HG03575 (cell line): ENCODE results near the gene EBPL.

Experiments used
- ATAC-seq: cut with Tn5 transposase; IDR thresholded peaks from one replicate; pipeline ENCODE4 v1.9.1; 2021; ENCODE audit not compliant: unreplicated experiment, insufficient number of reproducible peaks, low FRiP score; ENCODE audit errors: extremely low read depth

EBPL gene

GRCh38 chr13:49678191-49678914 lies 12.9 kb downstream of the EBPL start:
- no peak for ATAC-seq

DNA sequence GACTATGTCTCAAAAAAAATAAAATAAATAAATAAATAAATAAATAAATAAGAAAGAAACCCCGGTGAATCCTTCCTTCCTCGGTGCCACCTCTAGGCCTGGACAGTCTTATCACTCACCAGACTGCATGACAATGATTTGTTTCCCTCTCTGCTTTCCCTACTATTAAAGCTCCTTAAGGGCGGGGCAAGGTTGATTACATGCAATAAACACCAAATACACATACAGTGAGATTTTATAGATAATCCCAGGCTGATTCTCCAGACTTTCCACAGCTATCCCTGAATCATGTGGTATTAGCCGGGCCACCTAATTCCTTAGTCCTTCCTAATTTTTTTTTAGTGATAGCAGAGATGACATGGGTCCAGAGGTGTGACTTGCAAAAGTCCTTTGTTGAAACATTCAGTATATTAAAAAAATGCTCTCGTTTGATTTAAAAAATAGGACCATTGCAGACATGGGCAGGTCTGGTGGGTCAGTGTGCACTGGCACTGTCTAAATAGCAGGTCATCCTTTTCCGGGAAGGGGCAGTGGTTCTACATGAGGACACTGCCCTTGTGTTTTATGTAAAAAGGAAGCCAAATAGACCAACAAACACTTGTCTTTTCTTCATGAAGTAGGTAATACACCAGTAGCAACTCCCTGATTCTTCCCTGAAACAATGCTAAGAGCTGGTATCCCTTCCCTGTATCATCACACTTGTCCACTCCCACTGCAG lies 14.5 kb downstream of the EBPL start:
- ATAC-seq = no peak

DNA sequence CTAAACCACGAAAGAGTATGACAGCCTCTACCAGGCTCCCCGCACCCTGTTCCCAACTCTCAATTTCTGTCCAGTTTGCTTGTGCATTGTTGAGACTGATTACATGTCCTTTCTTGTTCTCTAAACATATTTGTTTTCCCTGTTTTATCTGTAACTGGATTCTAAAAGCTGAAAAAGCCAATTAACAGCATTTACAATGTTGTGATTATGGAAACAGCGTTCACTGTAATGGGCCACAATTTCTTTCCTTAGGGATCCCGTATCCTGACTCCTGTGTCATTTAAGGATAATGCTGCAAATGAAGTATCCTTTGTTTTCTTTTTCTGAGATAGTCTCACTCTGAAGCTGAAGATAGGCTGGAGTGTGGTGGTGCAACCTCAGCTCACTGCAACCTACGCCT lies 20.5 kb downstream of the EBPL start:
- no peak for ATAC-seq

DNA sequence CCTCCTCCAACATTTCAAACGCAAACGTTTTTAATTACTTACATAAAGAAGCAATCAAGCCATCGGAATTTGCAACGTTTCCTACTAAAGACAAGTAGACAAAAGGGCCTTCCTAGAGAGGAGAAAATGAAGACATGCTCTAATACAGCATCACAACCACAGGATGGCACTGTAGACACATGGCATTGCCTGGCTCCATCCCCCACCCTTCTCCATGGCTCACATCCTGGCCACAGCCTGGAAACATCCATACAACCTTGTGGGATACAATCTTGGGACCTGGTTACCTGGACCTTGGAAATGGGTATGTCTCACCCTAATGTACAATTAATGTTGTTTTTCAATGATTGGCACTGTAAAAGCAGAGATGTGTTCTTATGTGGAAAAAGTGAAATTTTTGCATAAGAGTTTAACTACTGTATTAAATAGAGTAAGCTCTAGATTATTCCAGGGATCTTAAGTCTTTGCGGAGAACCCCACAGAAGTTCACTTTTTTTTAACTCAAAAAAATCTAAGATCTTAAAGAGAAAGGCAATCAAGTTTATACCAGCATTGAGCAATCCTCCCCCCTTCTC lies 21.5 kb downstream of the EBPL start:
- no peak for ATAC-seq

- no peak for ATAC-seq
Observed at GRCh38 chr13:49667773-49668172, 23.5 kb downstream of the EBPL start.

GRCh38 chr13:49664606-49665005 lies 26.7 kb downstream of the EBPL start:
- ATAC-seq = no peak

DNA sequence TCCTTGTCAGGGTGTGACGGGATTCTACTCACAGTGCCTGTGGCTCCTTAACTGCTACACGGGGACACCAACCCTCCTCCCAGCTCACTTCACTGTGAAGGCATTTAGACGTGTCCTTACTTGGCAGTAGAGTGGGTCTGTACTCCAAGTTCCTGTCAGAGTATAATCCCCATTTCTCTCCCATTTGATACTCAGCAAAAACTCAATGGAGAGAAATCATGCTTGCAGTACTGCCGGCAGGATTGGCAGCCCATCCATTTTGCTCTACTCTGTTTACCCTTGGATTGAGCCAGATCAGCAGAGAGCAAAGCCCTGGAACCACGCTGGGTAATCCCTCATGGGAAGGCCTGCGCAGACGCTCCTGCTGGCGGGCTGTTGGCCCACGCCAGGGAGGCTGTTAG lies 34.0 kb downstream of the EBPL start:
- ATAC-seq = no peak

GRCh38 chr13:49655906-49656305 lies 35.4 kb downstream of the EBPL start:
- ATAC-seq = no peak

DNA sequence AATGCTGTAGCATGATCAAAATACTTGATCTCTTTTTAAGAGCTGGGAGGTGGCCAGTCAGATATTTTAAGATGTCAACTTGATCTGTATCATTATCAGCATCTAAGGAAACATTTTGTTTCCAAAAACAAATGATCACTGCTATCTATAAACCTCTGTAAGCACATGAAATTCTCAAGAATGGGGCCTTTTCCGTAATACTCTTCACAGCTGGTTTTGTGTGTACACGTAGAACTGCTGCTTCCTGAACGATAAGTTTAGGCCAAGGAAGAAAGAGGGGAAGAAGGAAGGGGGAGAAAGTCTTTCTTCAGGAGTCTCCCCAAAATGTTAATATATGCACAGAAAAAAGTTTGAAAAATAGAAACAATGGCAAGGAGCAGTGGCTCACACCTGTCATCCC lies 37.3 kb downstream of the EBPL start:
- ATAC-seq = no peak

DNA sequence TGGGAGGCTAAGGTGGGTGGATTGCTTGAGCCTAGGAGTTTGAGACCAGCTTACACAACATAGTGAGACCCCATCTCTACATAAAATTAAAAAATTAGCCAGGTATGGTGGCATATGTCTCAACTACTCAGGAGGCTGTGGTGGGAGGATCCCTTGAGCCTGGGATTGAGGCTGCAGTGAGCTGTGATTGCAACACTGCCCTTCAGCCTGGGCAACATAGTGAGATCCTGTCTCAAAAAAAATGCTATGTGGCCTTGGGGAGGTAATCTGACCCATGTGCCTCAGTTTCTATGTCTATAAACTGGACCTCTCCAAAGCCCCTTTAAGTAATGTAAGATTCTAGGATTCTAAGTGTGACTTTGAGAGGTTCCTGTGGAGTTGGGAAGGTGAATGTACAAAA lies 37.8 kb downstream of the EBPL start:
- ATAC-seq = no peak

- no peak for ATAC-seq
Observed at GRCh38 chr13:49652355-49653305, 38.7 kb downstream of the EBPL start.

- no peak for ATAC-seq
Observed at GRCh38 chr13:49651570-49652354, 39.5 kb downstream of the EBPL start.

DNA sequence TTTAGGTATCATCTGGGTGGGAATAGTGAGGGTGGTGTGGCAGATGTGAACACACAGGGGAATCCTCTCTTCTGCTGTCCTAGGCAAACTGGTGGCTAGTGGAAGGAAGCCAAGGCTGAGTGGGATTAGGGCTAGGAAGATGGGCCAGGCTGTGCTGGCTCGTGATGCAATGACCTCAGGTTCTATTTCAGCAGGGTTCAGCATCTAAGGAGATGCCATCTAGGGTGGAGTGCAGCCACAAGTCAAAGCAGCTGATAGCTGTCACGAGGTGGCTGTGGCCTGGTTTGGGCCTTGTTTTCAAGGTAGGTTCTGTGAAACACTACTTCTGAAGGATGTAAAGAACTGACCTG lies 41.3 kb downstream of the EBPL start:
- ATAC-seq = no peak

GRCh38 chr13:49649244-49649962 lies 41.9 kb downstream of the EBPL start:
- no peak for ATAC-seq

- ATAC-seq = no peak
Observed at GRCh38 chr13:49646688-49647087, 44.6 kb downstream of the EBPL start.

- ATAC-seq = no peak
Observed at GRCh38 chr13:49645451-49645850, 45.8 kb downstream of the EBPL start.

GRCh38 chr13:49643035-49643646 lies 48.1 kb downstream of the EBPL start:
- no peak for ATAC-seq

GRCh38 chr13:49641801-49642291 lies 49.4 kb downstream of the EBPL start:
- ATAC-seq = no peak
